Body of pancreas (tissue), 4 donors: ENCODE measurements around the gene TCP10L. TPM values are rescaled to one million over a fixed set of nuclear protein-coding genes. Genes with fewer than 3 reads are reported as not detected.

ENCODE experiments used
- ATAC-seq: fragments of 150-250 bp; one replicate; pipeline ENCODE4 v1.9.1; 2016
- DNase-seq, 4 donors: peaks; one replicate each; pipeline ENCODE4 v3.0.0-alpha.2; 2019
- H3K27ac ChIP-seq, 4 donors: fragments of 200-600 bp; sonication (generic); 1 replicate in 3 of 4; 2 replicates in 1 of 4; pipeline versions ENCODE4 v1.5.1 to v1.6.1; 2016 to 2019; ENCODE audit warnings: mild to moderate bottlenecking in 1 of 4, mixed read lengths in 1 of 4, moderate library complexity in 1 of 4
- H3K27me3 ChIP-seq, 2 donors: fragments of 200-600 bp; sonication (generic); one replicate each; pipeline ENCODE4 v1.6.0; 2016; ENCODE audit warnings: mild to moderate bottlenecking in 1 of 2
- H3K36me3 ChIP-seq, 2 donors: fragments of 200-600 bp; sonication (generic); replicated peaks in 1 of 2; 2 replicates each; pipeline ENCODE4 v1.5.1; 2016; ENCODE audit warnings: low read depth in 2 of 2; ENCODE audit not compliant: insufficient read depth in 1 of 2
- H3K4me1 ChIP-seq: fragments of 200-600 bp; sonication (generic); one replicate; pipeline ENCODE4 v1.6.0; 2016
- H3K4me3 ChIP-seq, 2 donors: fragments of 200-600 bp; sonication (generic); 1 replicate in 1 of 2; 2 replicates in 1 of 2; pipeline ENCODE4 v1.5.1; 2016 to 2019
- H3K9me3 ChIP-seq, 3 donors: fragments of 200-600 bp; sonication (generic); 1 replicate in 2 of 3; 2 replicates in 1 of 3; pipeline ENCODE4 v1.5.1; 2016
- POLR2A ChIP-seq, 3 donors: fragments of 450-650 bp; IDR thresholded peaks; one replicate each; pipeline ENCODE4 v1.6.1; 2016; ENCODE audit warnings: antibody characterized with exemption in 3 of 3, mild to moderate bottlenecking in 2 of 3
- WGBS, 2 donors: methylation state at CpG; one replicate each; pipeline ENCODE4 v1.1.5; 2017; 5-methylcytosine and 5-hydroxymethylcytosine counted together
- intact Hi-C: fragments of 100-400 bp; cut with DNase I; formaldehyde crosslinking; loops from one replicate; pipeline ENCODE4 v1.15.1; 2023
- total RNA-seq, 2 donors: library from RNA; depleted of rRNA; stranded (reverse); fragments of >200 nt; gene quantifications; one replicate each; pipeline ENCODE4 v1.1.0, GENCODE V29; 2016
- TF ChIP-seq, protein P1 (sequence below), 7 experiments: fragments of 450-650 bp in 4 of 7; fragments of 200-600 bp in 3 of 7; sonication (generic) in 3 of 7; IDR thresholded peaks; one replicate each; pipeline ENCODE4 v1.5.1; 2016 to 2019; ENCODE audit warnings: antibody characterized with exemption in 7 of 7

Gene TCP10L
- total RNA-seq, 2 donors from 2014 or later: 0.26 TPM; not detected in 1

DNA sequence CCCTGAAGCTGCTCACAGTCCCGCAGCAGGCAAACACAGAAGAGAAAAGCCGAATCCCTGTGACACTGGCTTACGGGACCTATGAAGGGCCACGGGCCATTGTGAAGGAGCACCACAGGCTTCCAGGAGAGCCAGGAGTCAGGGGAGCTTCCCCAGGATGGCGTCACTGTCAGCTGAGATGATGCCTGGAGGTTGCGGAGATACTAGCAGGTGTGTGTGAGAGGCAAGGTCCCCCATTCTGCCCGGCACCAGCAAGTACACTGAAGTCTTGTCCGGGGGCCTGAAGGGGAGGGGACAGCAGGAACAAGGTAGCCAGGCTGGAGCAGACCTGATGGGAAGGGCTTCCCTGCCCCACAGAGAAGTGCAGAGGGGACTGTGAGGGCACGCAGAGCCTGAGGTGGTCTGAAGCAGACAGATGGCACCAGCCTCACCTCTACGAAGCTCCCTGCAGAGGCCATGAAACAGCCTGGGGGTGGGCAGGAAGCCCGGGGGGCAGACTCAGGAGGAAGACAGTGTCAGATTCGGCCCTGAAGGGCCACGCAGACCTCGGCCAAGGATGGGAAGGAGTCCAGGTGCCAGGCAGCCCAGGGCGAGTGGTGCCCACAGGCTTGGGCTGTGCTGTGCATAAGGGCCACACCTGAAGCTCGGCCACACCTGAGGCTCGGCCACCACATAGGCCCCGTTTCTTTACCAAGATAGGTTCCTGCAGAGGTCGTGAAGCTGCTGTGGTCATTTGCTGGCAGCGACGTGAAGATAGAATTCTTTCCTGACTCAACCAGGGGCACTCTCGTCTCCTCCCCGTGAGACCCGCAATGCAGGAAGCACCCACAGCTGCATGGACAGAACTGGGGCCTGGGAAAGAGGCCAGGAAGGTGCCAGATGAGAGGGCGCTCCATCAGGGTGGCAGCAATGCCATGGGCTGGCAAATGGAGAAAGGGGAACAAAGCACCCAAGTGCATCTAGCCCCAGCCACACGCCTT lies 10.1 kb downstream of the TCP10L start:
- 71 to 72% methylated on average over 18 to 26 of the region's 26 CpGs for WGBS, 2 donors

DNA sequence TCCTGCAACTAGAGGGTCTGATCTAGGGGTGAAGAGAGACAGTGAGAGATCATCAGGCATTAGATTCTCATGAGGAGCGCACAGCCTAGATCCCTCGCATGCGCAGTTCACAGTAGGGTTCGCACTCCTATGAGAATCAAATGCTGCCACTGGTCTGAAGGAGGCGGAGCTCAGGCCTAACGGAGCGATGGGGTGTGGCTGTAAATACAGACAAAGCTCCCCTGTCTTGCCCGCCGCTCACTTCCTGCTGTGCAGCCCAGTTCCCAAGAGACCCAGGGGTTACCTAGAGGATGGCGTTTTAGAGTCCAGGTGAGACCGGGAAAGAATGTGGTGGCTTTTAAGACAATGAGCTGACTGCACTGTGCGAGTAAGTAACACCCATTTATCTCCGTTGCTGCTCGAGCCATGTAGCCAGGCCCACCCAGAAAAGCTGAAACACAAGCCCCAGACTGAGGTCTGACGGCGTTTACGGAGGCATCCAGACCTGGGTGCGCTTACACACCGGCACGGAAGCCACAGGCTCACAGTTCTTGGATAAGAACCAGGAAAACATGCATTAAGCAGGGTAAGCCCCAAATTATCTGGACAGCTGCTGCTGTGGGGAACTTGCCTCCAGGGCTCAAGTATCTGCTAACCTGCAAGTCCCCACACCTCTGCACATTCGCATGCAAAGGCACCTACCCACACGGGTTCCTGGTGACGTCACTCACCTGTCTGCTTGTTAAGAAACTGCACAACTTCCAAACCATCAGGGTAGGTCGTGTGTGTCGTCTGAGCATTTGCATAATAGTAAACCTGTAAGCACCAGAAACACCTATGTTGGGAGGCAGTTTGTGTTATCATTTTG lies 12.5 kb downstream of the TCP10L start:
- H3K27me3 ChIP-seq: no peaks in the 10 kb centered on the region
- no peaks in the 10 kb centered on the region for H3K9me3 ChIP-seq
- 37 to 38% methylated on average over 22 to 25 of the region's 25 CpGs for WGBS, 2 donors
- TF ChIP-seq, protein P1, sequence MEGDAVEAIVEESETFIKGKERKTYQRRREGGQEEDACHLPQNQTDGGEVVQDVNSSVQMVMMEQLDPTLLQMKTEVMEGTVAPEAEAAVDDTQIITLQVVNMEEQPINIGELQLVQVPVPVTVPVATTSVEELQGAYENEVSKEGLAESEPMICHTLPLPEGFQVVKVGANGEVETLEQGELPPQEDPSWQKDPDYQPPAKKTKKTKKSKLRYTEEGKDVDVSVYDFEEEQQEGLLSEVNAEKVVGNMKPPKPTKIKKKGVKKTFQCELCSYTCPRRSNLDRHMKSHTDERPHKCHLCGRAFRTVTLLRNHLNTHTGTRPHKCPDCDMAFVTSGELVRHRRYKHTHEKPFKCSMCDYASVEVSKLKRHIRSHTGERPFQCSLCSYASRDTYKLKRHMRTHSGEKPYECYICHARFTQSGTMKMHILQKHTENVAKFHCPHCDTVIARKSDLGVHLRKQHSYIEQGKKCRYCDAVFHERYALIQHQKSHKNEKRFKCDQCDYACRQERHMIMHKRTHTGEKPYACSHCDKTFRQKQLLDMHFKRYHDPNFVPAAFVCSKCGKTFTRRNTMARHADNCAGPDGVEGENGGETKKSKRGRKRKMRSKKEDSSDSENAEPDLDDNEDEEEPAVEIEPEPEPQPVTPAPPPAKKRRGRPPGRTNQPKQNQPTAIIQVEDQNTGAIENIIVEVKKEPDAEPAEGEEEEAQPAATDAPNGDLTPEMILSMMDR (IDR thresholded peaks at IDR 0.05): peak in 2 of 7 experiments; percentile 8 to 14
- TF ChIP-seq POLR2A (IDR thresholded peaks at IDR 0.05): peak in 2 of 3 donors; percentile 51 to 59
- peaks cover 12% of the 10 kb centered on the region for H3K4me1 ChIP-seq
- peak; percentile 54 to 72 (median 64) for DNase-seq
- H3K4me3 ChIP-seq: no peak overlapping the region
- H3K36me3 ChIP-seq: no peaks in the 10 kb centered on the region
- ATAC-seq: peak; percentile 67
- peak overlapping the region; percentile 27 to 76 (median 70) for H3K27ac ChIP-seq
- intact Hi-C loops: no loop called here

More for the DNA sequence above, 10.1 kb downstream of the TCP10L start:
- Histone ChIP-seq H3K27ac (no peak overlapping the region), H3K4me3 (no peak overlapping the region), H3K36me3 (no peaks in the 10 kb centered on the region), H3K9me3 (no peaks in the 10 kb centered on the region), H3K4me1 (peaks cover 3% of the 10 kb centered on the region), H3K27me3 (no peaks in the 10 kb centered on the region)
- DNase-seq: no peak
- TF ChIP-seq POLR2A (IDR thresholded peaks at IDR 0.05): no peak
- intact Hi-C loops: loop anchor here (5.0 kb wide), 1 partner anchor 178 kb away; no protein-coding TSS in a partner anchor
- ATAC-seq: no peak

DNA sequence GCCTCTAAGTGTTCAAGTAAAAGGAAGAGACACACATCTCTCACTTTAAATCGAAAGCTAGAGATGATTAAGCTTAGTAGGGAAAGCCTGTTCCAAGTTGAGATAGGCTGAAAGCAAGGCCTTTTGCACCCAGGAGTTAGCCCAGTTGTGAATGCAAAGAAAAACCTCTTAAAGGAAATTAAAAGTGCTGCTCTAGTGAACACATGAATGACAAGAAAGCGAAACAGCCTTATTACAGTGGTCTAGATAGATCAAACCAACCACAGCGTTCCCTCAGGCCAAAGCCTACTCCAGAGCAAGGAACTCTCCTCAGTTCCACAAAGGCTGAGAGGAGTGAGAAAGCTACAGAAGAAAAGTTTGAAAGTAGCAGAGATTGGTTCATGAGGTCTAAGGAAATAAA lies 14.9 kb downstream of the TCP10L start:
- H3K36me3 ChIP-seq: no peaks in the 10 kb centered on the region
- no peak for TF ChIP-seq POLR2A (IDR thresholded peaks at IDR 0.05)
- TF ChIP-seq, protein P1 (IDR thresholded peaks at IDR 0.05): no peak
- ATAC-seq: no peak
- no peaks in the 10 kb centered on the region for H3K9me3 ChIP-seq
- H3K4me1 ChIP-seq: peaks cover 12% of the 10 kb centered on the region
- H3K27me3 ChIP-seq: no peaks in the 10 kb centered on the region
- H3K4me3 ChIP-seq: no peak overlapping the region
- 85 to 88% methylated on average over 3 of the region's 3 CpGs for WGBS, 2 donors
- DNase-seq: no peak
- intact Hi-C loops: no loop called here
- H3K27ac ChIP-seq: peak overlapping the region in 2 of 4 donors; percentile 78 to 85

DNA sequence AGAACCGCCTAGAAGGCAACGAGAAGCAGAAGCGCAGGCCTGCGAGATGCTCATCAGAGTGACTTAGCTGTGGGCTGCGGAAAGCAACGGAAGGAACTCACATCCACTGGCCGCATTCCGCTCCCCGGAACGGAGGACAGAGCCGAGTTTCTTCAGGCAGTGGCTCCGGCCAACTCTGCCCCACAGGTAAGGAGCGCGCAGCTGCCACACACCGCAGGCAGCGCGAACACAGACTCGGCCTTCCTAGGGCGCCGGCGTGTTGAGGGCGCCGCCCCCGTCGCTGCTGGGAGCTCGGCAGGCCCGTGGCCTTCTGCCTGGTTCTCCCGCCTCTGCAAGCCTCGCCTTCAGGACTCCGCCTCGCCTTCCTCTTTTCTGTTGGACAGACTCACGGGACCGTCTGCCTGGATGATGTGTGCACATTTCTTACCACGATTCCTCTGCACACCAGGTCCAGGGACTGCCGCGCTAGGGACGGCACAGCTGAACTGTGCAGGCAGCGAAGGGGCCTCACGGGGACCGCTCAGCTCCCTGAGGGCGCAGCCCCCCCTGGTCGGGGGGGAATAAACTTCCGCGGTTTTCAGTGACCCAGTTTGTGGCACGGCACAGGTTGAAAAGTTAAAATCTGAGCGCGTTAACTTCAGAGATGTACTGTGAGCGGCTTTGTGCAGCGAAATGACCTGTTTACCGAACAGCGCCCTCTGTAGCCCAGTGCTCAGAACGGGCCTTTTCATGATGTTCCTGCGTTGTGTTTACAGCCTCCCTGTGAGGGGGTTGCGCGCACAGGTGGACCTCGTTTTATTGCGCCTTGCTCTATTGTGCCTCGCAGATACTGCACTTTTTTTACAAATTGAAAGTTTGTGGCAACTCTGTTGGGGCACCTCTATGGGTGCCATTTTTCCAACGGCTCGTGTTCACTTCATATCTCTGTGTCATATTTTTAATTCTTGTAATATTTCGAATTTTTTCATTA lies 15.8 kb downstream of the TCP10L start:
- no peaks in the 10 kb centered on the region for H3K9me3 ChIP-seq
- peak overlapping the region; percentile 61 to 85 (median 80) for H3K27ac ChIP-seq
- H3K36me3 ChIP-seq: no peaks in the 10 kb centered on the region
- peak; percentile 7 to 53 (median 51) for TF ChIP-seq POLR2A (IDR thresholded peaks at IDR 0.05)
- TF ChIP-seq, protein P1 (IDR thresholded peaks at IDR 0.05): peak; percentile 64 to 82 (median 74)
- DNase-seq: peak; percentile 78 to 86 (median 82)
- peaks cover 12% of the 10 kb centered on the region for H3K4me1 ChIP-seq
- no peaks in the 10 kb centered on the region for H3K27me3 ChIP-seq
- peak overlapping the region; percentile 18 to 27 for H3K4me3 ChIP-seq
- WGBS, 2 donors: 2 to 3% methylated on average over 26 to 61 of the region's 61 CpGs
- ATAC-seq: peak; percentile 82
- intact Hi-C loops: no loop called here
